GM19397 (cell line): ENCODE results near the gene USP17L22.
"Not testable (repeated sequence)": the region's sequence is repeated elsewhere in the genome, so short reads cannot be mapped to it uniquely, and the experiment has no call there.

Source experiments
- ATAC-seq: cut with Tn5 transposase; IDR thresholded peaks from one replicate; pipeline ENCODE4 v1.9.1; 2021; ENCODE audit warnings: mild to moderate bottlenecking, moderate library complexity; ENCODE audit not compliant: unreplicated experiment

Gene USP17L22, protein sequence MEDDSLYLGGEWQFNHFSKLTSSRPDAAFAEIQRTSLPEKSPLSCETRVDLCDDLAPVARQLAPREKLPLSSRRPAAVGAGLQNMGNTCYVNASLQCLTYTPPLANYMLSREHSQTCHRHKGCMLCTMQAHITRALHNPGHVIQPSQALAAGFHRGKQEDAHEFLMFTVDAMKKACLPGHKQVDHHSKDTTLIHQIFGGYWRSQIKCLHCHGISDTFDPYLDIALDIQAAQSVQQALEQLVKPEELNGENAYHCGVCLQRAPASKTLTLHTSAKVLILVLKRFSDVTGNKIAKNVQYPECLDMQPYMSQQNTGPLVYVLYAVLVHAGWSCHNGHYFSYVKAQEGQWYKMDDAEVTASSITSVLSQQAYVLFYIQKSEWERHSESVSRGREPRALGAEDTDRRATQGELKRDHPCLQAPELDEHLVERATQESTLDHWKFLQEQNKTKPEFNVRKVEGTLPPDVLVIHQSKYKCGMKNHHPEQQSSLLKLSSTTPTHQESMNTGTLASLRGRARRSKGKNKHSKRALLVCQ

DNA sequence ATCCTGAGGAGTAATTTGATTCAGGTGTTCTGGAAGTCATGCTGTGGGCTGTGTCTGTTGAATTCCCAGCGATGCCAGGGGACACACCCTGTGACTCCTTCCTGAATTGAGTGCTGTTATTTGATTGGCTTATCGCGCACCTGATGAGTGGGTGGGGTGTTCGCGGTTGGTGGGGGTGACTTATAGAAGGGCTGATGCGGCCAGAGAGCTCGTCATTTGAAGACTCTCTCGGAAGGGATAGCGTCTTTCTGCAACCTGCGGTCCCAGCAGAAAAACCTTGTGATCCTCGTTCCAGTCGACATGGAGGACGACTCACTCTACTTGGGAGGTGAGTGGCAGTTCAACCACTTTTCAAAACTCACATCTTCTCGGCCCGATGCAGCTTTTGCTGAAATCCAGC is at the start of gene USP17L22:
Gene USP17L22, plus strand, starts transcription at position 301 of the 400 bp plus-strand sequence. Its CDS starts 0 bp downstream, at position 301.
- not testable (repeated sequence) for ATAC-seq

DNA sequence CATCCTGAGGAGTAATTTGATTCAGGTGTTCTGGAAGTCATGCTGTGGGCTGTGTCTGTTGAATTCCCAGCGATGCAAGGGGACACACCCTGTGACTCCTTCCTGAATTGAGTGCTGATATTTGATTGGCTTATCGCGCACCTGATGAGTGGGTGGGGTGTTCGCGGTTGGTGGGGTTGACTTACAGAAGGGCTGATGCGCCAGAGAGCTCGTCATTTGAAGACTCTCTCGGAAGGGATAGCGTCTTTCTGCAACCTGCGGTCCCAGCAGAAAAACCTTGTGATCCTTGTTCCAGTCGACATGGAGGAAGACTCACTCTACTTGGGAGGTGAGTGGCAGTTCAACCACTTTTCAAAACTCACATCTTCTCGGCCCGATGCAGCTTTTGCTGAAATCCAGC is 47.6 kb upstream of the USP17L22 start, which contains the start of gene USP17L12:
Gene USP17L12, plus strand, starts transcription at position 301 of the 400 bp plus-strand sequence. Its CDS starts 0 bp downstream, at position 301.
- ATAC-seq: not testable (repeated sequence)

DNA sequence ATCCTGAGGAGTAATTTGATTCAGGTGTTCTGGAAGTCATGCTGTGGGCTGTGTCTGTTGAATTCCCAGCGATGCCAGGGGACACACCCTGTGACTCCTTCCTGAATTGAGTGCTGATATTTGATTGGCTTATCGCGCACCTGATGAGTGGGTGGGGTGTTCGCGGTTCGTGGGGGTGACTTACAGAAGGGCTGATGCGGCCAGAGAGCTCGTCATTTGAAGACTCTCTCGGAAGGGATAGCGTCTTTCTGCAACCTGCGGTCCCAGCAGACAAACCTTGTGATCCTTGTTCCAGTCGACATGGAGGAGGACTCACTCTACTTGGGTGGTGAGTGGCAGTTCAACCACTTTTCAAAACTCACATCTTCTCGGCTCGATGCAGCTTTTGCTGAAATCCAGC is 42.8 kb upstream of the USP17L22 start, which contains the start of gene USP17L13:
Gene USP17L13, plus strand, starts transcription at position 301 of the 400 bp plus-strand sequence. Its CDS starts 0 bp downstream, at position 301.
- not testable (repeated sequence) for ATAC-seq

DNA sequence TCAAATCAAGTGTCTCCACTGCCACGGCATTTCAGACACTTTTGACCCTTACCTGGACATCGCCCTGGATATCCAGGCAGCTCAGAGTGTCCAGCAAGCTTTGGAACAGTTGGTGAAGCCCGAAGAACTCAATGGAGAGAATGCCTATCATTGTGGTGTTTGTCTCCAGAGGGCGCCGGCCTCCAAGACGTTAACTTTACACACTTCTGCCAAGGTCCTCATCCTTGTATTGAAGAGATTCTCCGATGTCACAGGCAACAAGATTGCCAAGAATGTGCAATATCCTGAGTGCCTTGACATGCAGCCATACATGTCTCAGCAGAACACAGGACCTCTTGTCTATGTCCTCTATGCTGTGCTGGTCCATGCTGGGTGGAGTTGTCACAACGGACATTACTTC is 37.2 kb upstream of the USP17L22 start:
- not testable (repeated sequence) for ATAC-seq

DNA sequence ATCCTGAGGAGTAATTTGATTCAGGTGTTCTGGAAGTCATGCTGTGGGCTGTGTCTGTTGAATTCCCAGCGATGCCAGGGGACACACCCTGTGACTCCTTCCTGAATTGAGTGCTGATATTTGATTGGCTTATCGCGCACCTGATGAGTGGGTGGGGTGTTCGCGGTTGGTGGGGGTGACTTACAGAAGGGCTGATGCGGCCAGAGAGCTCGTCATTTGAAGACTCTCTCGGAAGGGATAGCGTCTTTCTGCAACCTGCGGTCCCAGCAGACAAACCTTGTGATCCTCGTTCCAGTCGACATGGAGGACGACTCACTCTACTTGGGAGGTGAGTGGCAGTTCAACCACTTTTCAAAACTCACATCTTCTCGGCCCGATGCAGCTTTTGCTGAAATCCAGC is 33.3 kb upstream of the USP17L22 start, which contains the start of gene USP17L15:
Gene USP17L15, plus strand, starts transcription at position 301 of the 400 bp plus-strand sequence. Its CDS starts 0 bp downstream, at position 301.
- ATAC-seq: not testable (repeated sequence)

DNA sequence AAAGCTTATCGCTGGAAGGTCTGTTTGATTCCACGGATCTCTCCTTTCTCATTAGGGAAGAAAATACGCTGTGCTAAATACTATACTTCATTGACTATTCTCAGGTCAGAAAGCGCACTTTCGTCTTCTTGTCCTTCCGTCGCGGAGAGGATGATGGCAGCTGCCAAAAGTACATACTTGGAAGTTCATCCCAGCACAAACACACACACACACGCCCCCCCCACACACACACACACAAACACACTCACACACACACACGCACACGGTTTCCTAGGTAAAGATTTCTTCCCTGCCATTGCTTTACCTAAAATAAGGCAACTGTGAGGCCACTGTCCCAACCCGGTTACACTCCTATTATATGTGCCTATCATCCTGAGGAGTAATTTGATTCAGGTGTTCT is 29.0 kb upstream of the USP17L22 start:
- not testable (repeated sequence) for ATAC-seq

DNA sequence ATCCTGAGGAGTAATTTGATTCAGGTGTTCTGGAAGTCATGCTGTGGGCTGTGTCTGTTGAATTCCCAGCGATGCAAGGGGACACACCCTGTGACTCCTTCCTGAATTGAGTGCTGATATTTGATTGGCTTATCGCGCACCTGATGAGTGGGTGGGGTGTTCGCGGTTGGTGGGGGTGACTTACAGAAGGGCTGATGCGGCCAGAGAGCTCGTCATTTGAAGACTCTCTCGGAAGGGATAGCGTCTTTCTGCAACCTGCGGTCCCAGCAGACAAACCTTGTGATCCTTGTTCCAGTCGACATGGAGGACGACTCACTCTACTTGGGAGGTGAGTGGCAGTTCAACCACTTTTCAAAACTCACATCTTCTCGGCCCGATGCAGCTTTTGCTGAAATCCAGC is 23.8 kb upstream of the USP17L22 start, which contains the start of gene USP17L17:
Gene USP17L17, plus strand, starts transcription at position 301 of the 400 bp plus-strand sequence. Its CDS starts 0 bp downstream, at position 301.
- not testable (repeated sequence) for ATAC-seq

DNA sequence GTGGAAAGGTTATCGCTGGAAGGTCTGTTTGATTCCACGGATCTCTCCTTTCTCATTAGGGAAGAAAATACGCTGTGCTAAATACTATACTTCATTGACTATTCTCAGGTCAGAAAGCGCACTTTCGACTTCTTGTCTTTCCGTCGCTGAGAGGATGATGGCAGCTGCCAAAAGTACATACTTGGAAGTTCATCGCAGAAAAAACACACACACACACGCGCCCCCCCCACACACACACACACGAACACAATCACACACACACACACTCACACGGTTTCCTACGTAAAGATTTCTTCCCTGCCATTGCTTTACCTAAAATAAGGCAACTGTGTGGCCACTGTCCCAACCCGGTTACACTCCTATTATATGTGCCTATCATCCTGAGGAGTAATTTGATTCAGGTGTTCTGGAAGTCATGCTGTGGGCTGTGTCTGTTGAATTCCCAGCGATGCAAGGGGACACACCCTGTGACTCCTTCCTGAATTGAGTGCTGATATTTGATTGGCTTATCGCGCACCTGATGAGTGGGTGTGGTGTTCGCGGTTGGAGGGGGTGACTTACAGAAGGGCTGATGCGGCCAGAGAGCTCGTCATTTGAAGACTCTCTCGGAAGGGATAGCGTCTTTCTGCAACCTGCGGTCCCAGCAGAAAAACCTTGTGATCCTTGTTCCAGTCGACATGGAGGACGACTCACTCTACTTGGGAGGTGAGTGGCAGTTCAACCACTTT is 19.3 kb upstream of the USP17L22 start, which contains the start of gene USP17L18:
Gene USP17L18, plus strand, starts transcription at position 678 of the 728 bp plus-strand sequence. Its CDS starts 0 bp downstream, at position 678.
- ATAC-seq: not testable (repeated sequence)

DNA sequence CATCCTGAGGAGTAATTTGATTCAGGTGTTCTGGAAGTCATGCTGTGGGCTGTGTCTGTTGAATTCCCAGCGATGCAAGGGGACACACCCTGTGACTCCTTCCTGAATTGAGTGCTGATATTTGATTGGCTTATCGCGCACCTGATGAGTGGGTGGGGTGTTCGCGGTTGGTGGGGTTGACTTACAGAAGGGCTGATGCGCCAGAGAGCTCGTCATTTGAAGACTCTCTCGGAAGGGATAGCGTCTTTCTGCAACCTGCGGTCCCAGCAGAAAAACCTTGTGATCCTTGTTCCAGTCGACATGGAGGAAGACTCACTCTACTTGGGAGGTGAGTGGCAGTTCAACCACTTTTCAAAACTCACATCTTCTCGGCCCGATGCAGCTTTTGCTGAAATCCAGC is 14.3 kb upstream of the USP17L22 start, which contains the start of gene USP17L19:
Gene USP17L19, plus strand, starts transcription at position 301 of the 400 bp plus-strand sequence. Its CDS starts 0 bp downstream, at position 301.
- not testable (repeated sequence) for ATAC-seq

DNA sequence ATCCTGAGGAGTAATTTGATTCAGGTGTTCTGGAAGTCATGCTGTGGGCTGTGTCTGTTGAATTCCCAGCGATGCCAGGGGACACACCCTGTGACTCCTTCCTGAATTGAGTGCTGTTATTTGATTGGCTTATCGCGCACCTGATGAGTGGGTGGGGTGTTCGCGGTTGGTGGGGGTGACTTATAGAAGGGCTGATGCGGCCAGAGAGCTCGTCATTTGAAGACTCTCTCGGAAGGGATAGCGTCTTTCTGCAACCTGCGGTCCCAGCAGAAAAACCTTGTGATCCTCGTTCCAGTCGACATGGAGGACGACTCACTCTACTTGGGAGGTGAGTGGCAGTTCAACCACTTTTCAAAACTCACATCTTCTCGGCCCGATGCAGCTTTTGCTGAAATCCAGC is 9.6 kb upstream of the USP17L22 start, which contains the start of gene USP17L20:
Gene USP17L20, plus strand, starts transcription at position 301 of the 400 bp plus-strand sequence. Its CDS starts 0 bp downstream, at position 301.
- ATAC-seq: not testable (repeated sequence)

DNA sequence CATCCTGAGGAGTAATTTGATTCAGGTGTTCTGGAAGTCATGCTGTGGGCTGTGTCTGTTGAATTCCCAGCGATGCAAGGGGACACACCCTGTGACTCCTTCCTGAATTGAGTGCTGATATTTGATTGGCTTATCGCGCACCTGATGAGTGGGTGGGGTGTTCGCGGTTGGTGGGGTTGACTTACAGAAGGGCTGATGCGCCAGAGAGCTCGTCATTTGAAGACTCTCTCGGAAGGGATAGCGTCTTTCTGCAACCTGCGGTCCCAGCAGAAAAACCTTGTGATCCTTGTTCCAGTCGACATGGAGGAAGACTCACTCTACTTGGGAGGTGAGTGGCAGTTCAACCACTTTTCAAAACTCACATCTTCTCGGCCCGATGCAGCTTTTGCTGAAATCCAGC is 4.8 kb upstream of the USP17L22 start, which contains the start of gene USP17L21:
Gene USP17L21, plus strand, starts transcription at position 301 of the 400 bp plus-strand sequence. Its CDS starts 0 bp downstream, at position 301.
- not testable (repeated sequence) for ATAC-seq

DNA sequence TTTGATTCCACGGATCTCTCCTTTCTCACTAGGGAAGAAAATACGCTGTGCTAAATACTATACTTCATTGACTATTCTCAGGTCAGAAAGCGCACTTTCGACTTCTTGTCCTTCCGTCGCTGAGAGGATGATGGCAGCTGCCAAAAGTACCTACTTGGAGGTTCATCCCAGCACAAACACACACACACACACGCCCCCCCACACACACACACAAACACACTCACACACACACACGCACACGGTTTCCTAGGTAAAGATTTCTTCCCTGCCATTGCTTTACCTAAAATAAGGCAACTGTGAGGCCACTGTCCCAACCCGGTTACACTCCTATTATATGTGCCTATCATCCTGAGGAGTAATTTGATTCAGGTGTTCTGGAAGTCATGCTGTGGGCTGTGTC is 4.3 kb downstream of the USP17L22 start:
- ATAC-seq: not testable (repeated sequence)
